Fibroblast of peridontal ligament (primary cell): ENCODE data around the gene LASP1.

Source experiments
- DNase-seq: peaks from one replicate; pipeline ENCODE4 v3.0.0-alpha.2; 2010; ENCODE audit errors: extremely low read depth

LASP1 gene

GRCh38 chr17:38885728-38886642 lies 16.1 kb downstream of the LASP1 start:
- peak; percentile 33 for DNase-seq

- no peak for DNase-seq
These were observed 16.8 kb downstream of the LASP1 start for GRCh38 chr17:38886643-38887010.

DNA sequence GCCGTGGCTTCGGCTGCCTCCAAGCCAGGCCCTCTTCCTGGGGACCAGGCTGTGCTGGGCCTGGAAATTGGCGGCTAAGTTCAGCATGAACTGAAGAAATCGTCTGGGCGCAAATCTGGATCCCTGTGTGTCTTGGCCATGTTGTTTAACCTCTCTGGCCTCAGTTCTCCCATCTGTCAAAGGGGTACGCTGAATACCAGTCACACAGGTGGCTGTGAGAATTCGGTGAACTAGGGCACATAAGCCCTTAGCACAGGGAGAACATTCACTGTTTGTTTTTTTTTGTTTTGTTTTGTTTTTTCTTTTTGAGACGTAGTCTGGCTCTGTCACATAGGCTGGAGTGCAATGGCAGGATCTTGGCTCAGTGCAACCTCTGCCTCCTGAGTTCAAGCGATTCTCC lies 19.0 kb downstream of the LASP1 start:
- DNase-seq: no peak

DNA sequence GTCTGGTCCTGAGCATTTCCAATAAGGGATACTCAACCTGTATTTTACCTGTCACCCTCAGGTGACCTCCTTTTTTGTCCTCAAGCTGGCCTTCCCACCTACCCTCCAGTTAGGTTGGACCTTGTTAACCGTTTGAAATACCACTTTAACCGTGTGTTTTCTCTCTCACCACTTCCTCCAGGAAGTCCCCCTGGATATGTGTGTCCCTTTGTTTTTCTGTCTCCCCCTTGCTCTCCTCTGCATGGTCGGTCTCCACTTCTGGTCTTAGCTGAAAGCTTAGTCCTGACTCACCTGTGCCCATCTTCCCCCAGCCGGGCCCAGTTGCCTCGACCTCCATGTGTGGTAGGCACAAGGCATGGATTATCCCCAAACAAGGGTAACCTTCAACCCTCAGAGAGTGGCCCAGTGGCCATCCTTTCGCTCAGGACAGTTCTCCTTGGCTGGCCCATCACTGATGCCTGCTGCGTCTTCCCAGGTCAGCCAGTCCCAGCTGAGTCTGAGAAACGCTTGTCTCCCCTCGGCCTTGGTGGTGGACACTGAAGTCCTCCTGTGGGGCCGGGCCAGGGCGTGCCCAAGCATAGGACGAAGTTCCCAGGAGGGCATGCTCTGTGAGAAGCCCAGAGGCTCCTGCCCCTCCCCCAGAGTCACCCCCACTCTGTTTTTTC lies 20.0 kb downstream of the LASP1 start:
- DNase-seq: no peak

- no peak for DNase-seq
These were observed 20.5 kb downstream of the LASP1 start for GRCh38 chr17:38890410-38890746.

DNA sequence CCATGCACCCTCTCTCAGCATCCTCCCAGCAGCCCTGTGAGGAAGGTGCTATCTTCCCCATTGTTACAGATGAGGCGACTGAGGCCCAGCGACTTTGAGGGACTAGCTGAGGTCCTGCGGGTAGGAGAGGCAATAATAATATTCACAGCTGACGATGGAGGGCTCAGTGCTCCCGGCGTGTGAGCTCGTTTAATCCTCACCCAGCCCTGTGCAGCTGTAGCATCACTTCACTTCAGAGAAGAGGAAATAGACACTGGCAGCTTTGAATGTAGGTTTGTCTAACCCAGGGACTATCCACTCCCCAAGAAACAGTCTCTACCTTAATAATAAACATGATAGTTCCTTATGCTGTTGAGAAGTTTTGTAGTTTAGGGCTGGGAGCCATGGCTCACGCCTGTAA lies 21.6 kb downstream of the LASP1 start:
- no peak for DNase-seq

DNA sequence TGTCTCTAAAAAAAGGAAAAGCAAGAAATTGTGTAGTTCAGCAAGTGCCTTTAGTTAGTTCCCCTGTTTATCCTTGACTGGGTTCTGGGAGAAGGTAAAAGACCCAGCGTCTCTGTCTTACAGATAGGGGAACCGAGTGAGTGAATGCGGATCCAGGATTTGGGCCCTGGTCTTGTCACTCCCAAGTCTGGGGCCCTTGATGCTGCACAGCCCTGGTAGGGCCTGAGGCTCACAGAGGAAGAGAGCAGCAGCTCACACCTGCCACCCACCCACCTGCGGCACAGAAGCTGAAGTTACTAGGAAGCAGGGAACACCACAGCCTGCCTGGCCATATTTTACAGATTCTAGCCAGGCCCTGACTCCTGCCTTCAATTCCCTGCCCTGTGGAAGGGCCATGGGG lies 22.2 kb downstream of the LASP1 start:
- no peak for DNase-seq

GRCh38 chr17:38892620-38893019 lies 22.8 kb downstream of the LASP1 start:
- no peak for DNase-seq

- no peak for DNase-seq
These were observed 23.3 kb downstream of the LASP1 start for GRCh38 chr17:38893113-38893512.

GRCh38 chr17:38893607-38894006 lies 23.7 kb downstream of the LASP1 start:
- DNase-seq: no peak

GRCh38 chr17:38894276-38894675 lies 24.4 kb downstream of the LASP1 start:
- no peak for DNase-seq

- DNase-seq: no peak
These were observed 26.6 kb downstream of the LASP1 start for GRCh38 chr17:38896346-38896954.

GRCh38 chr17:38897176-38897575 lies 27.3 kb downstream of the LASP1 start:
- peak; percentile 17 for DNase-seq

- no peak for DNase-seq
These were observed 27.9 kb downstream of the LASP1 start for GRCh38 chr17:38897671-38898290.

- no peak for DNase-seq
These were observed 28.4 kb downstream of the LASP1 start for GRCh38 chr17:38898291-38898679.

GRCh38 chr17:38898812-38899348 lies 29.0 kb downstream of the LASP1 start:
- no peak for DNase-seq

DNA sequence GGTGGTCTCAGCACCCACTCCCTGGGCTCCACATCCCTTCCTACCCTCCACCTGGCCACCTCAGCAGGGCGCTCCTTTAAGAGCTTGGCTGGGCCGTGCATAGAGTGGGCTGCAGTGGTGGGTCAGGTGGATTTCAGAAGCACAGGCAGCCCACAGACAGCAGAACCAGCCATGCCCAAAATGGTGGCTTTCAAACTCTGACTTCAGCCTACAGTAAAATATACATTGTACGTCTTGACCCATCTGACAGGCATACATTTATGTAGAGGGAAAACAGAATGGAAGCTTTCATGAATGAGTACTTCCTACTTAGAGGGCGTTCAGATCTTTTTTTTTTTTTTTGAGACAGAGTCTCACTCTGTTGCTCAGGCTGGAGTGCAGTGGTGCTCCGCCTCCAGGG lies 29.6 kb downstream of the LASP1 start:
- no peak for DNase-seq

DNA sequence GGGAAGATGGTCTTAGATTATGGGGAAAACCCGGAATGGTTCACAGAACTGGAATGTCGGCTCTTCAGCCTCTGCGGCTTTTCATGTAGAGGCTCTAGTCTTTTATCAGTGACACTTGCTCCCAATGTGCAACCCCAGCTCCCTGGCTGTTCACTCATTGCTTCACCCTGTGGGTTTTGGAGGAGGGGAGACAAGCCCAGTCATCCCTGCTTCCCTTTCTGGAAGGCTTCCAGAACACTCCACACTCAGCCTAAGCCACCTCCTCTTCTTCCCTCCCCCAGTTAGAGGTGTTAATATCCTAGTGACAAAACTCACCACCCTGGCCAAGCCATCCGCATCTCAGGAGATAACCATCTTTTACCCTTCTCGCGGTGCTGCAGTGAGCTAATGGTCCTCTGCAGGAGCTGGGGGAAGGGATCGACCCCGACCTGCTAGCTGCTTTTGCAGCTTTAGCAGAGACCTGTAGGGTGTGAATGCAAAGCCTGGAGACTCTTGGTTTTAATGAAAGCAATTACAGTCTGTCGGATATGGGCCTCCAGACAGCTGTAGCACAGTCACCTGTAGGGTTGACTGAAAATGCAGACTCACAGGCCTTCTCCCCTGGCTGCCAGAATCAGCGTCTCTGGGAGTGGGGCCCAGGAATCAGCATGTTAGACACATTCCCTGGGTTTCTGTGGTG lies 31.3 kb downstream of the LASP1 start:
- DNase-seq: peak; percentile 93

DNA sequence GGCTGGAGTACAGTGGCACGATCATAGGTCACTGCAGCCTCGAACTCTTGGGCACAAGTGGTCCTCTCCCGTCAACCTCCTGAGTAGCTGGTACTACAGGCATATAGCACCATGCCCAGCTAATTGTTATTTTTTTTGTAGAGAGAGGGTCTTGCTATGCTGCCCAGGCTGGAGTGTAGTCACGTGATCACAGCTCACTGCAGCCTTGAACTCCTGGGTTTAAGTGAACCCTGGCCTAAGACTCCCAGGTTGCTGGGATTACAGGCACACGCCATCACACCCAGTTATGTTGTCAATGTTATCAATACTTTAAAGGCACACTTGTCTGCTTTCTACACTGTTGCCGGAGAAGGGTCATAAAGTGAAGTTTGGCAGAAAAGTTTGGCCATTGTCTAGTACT lies 33.5 kb downstream of the LASP1 start:
- DNase-seq: no peak

DNA sequence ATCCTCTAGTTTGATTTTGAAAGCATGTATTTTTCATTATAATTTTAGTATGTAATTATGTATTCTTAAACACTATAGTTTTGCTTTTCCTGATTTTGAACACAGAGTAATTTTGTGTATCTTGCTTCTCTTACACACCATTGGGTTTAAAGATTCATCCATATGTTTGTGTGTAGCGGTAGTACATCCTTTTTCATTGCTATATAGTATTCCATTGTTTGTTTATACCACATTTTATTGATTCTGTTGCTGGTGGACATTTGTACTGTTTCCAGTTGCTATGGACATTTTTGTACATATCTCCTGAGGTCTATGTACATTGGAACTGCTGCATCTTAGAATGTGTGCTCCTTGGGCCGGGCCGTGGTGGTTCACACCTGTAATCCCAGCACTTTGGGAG lies 35.0 kb downstream of the LASP1 start:
- no peak for DNase-seq

DNA sequence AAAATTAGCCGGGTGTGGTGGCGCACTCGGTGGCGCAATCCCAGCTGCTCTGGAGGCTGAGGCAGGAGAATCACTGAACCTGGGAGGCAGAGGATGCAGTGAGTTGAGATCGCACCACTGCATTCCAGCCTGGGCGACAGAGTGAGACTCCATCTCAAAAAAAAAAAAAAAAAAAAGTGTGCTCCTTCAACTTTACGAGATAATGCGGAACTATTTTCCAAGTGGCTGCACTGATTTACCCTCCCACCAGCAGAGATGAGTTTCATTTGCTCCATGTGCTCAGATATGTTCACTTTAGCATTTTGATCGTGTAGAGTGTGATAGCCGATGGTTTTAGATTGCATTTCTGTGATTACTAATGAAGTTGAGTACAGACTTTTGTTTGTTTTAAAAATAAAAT lies 35.5 kb downstream of the LASP1 start:
- DNase-seq: no peak
